Activated naive CD4-positive, alpha-beta T cell treated with anti-CD3 and anti-CD28 coated beads, Interleukin-2, amount 10 ng/mL, durations not matched to agents 5 hours and 36 hours (primary cell): ENCODE measurements around the gene TMEM144. TPM values are rescaled to one million over a fixed set of nuclear protein-coding genes. Genes with fewer than 3 reads are reported as not detected.

Source experiments
- total RNA-seq, 2 experiments: library from RNA; stranded (reverse); gene quantifications; one replicate each; pipeline ENCODE4 v1.2.3, GENCODE V29; 2021

Gene TMEM144
- total RNA-seq, result under 1 TPM in 1 of 2 experiments, not detected in 1; 0.15 TPM

GRCh38 chr4:158209825-158210807, at the start of gene TMEM144:
TMEM144 (plus strand) TSS chr4:158210486; CDS start chr4:158212668, 2,182 bp downstream.

GRCh38 chr4:158172261-158173258, 37.7 kb upstream of the TMEM144 start, which contains the start of gene GASK1B:
GASK1B (minus strand) TSS chr4:158173025; CDS start chr4:158171375, 1,650 bp downstream.

Other genes starting within 250 kb of the TMEM144 start
- not detected for gene GASK1B, start 37.5 kb upstream of the TMEM144 start, total RNA-seq